SIG-M5 (cell line): Measurements from ENCODE around the gene RASSF1.
A peak's percentile ranks its signal among the peaks of the same experiment; 100 is the strongest.

Experiments used
- DNase-seq: peaks from one replicate; lab custom pipeline; 2025; lab: John Stamatoyannopoulos, UW

The RASSF1 gene

GRCh38 chr3:50299929-50300680, 40.5 kb downstream of the RASSF1 start:
- peak; percentile 25 for DNase-seq

GRCh38 chr3:50299638-50299928, 41.1 kb downstream of the RASSF1 start:
- no peak for DNase-seq

- peak; percentile 89 for DNase-seq
Measured at GRCh38 chr3:50298836-50299637, 41.6 kb downstream of the RASSF1 start, which contains the start of the genes HYAL3 and NAA80. Gene HYAL3, minus strand, starts transcription at chr3:50299405. Its CDS starts 3,803 bp downstream, at chr3:50295602. Gene NAA80, minus strand, starts transcription at chr3:50299405. Its CDS starts 1,942 bp downstream, at chr3:50297463.

- no peak for DNase-seq
Measured at GRCh38 chr3:50297896-50298725, 42.5 kb downstream of the RASSF1 start.

GRCh38 chr3:50297384-50297775, 43.3 kb downstream of the RASSF1 start:
- DNase-seq, result no peak

- DNase-seq, result no peak
Measured at GRCh38 chr3:50296721-50297383, 43.8 kb downstream of the RASSF1 start.

- DNase-seq, result no peak
Measured at GRCh38 chr3:50295553-50296431, 44.8 kb downstream of the RASSF1 start.

- no peak for DNase-seq
Measured at GRCh38 chr3:50294492-50295403, 45.9 kb downstream of the RASSF1 start.

GRCh38 chr3:50294089-50294488, 46.5 kb downstream of the RASSF1 start:
- DNase-seq, result no peak

- DNase-seq, result no peak
Measured at GRCh38 chr3:50293079-50293801, 47.4 kb downstream of the RASSF1 start.

GRCh38 chr3:50292159-50293078, 48.2 kb downstream of the RASSF1 start, which contains the start of gene IFRD2:
Gene IFRD2, minus strand, starts transcription at chr3:50292429. Its CDS starts 155 bp downstream, at chr3:50292274.
- DNase-seq, result peak; percentile 92

GRCh38 chr3:50290161-50290641, 50.4 kb downstream of the RASSF1 start:
- no peak for DNase-seq

GRCh38 chr3:50289130-50289529, 51.5 kb downstream of the RASSF1 start:
- no peak for DNase-seq

- DNase-seq, result no peak
Measured at GRCh38 chr3:50288387-50289007, 52.1 kb downstream of the RASSF1 start.

GRCh38 chr3:50287262-50287661, 53.4 kb downstream of the RASSF1 start:
- no peak for DNase-seq

GRCh38 chr3:50286322-50287227, 54.1 kb downstream of the RASSF1 start:
- DNase-seq, result no peak
